H1 (cell line): ENCODE measurements around the gene TARDBP. TPM values are rescaled to one million over a fixed set of nuclear protein-coding genes. Genes with fewer than 3 reads are reported as not detected.

Experiments used
- CTCF ChIA-PET: fragments of 300-600 bp; sonication (Branson Sonifier 250); formaldehyde crosslinking; loops from one replicate; lab custom pipeline; 2021; ENCODE audit not compliant: partially characterized antibody; lab: Charles Lee
- POLR2A ChIA-PET: fragments of 300-600 bp; sonication (Branson Sonifier 250); formaldehyde crosslinking; loops from one replicate; lab custom pipeline; 2021; ENCODE audit warnings: inconsistent platforms; ENCODE audit not compliant: partially characterized antibody; lab: Charles Lee
- DNase-seq, 2 experiments: peaks; one replicate each; pipeline versions ENCODE4 v3.0.0 to v3.0.0-alpha.2; 2010 to 2022; ENCODE audit warnings: low spot score in 2 of 2, low read depth in 1 of 2, mixed read lengths in 1 of 2
- FAIRE-seq: peaks from 2 replicates; lab custom pipeline; 2011; peaks lifted over from hg19 to GRCh38; lab: Jason Lieb, UNC
- H2AFZ ChIP-seq: 2 replicates; pipeline ENCODE4 v1.8.1; 2012; ENCODE audit warnings: low read length, inconsistent platforms
- H2AK5ac ChIP-seq: 2 replicates; pipeline ENCODE4 v1.6.1; 2013; ENCODE audit warnings: low read depth, low read length
- H2BK120ac ChIP-seq: replicated peaks from 2 replicates; pipeline ENCODE3; 2013; ENCODE audit warnings: low read depth, low read length, inconsistent platforms
- H2BK12ac ChIP-seq: 2 replicates; pipeline ENCODE4 v1.6.1; 2013; ENCODE audit warnings: low read depth, low read length
- H2BK15ac ChIP-seq: 2 replicates; pipeline ENCODE4 v1.6.1; 2013; ENCODE audit warnings: low read length
- H2BK20ac ChIP-seq: 2 replicates; pipeline ENCODE4 v1.6.1; 2013; ENCODE audit warnings: low read length
- H2BK5ac ChIP-seq: 2 replicates; pipeline ENCODE4 v1.6.1; 2013; ENCODE audit warnings: low read depth, low read length
- H3K14ac ChIP-seq: 2 replicates; pipeline ENCODE4 v1.6.1; 2013; ENCODE audit warnings: inconsistent platforms; ENCODE audit not compliant: insufficient read length
- H3K18ac ChIP-seq: 2 replicates; pipeline ENCODE4 v1.6.1; 2013; ENCODE audit warnings: low read length; ENCODE audit errors: extremely low read depth
- H3K23ac ChIP-seq: 2 replicates; pipeline ENCODE4 v1.6.1; 2013; ENCODE audit warnings: inconsistent platforms; ENCODE audit not compliant: insufficient read length
- H3K23me2 ChIP-seq: 2 replicates; pipeline ENCODE4 v1.6.1; 2013; ENCODE audit warnings: low read depth, low read length
- H3K27ac ChIP-seq: 2 replicates; pipeline ENCODE4 v1.6.1; 2011; ENCODE audit warnings: low read depth, low read length, inconsistent platforms
- H3K27me3 ChIP-seq, 4 experiments: replicated peaks in 1 of 4; 1 replicate in 1 of 4; 2 replicates in 3 of 4; pipeline versions ENCODE4 v1.6.1 to v1.8.1; 2011 to 2013; ENCODE audit warnings: low read length in 3 of 4, mild to moderate bottlenecking in 3 of 4, inconsistent platforms in 2 of 4, mixed read lengths in 2 of 4, moderate library complexity in 1 of 4; ENCODE audit not compliant: control insufficient read depth in 3 of 4, insufficient read depth in 3 of 4; ENCODE audit errors: extremely low read depth in 1 of 4
- H3K36me3 ChIP-seq, 4 experiments: 2 replicates each; pipeline versions ENCODE4 v1.6.1 to v1.8.1; 2011 to 2013; ENCODE audit warnings: mild to moderate bottlenecking in 4 of 4, low read length in 3 of 4, moderate library complexity in 2 of 4, control low read depth in 1 of 4, inconsistent platforms in 1 of 4; ENCODE audit not compliant: insufficient read depth in 4 of 4, control insufficient read depth in 2 of 4
- H3K4ac ChIP-seq: replicated peaks from 2 replicates; pipeline ENCODE3; 2013; ENCODE audit warnings: low read length, low read depth, mixed read lengths, inconsistent platforms; ENCODE audit not compliant: insufficient read length
- H3K4me1 ChIP-seq, 4 experiments: replicated peaks in 1 of 4; 1 replicate in 1 of 4; 2 replicates in 3 of 4; pipeline versions ENCODE4 v1.6.1 to v1.8.1; 2011 to 2013; ENCODE audit warnings: low read length in 3 of 4, inconsistent platforms in 2 of 4, mixed read lengths in 1 of 4; ENCODE audit not compliant: insufficient read depth in 4 of 4, control insufficient read depth in 3 of 4
- H3K4me2 ChIP-seq, 2 experiments: 2 replicates each; pipeline versions ENCODE4 v1.6.1 to v1.8.1; 2011 to 2013; ENCODE audit warnings: low read depth in 2 of 2, low read length in 2 of 2, control low read depth in 1 of 2, inconsistent platforms in 1 of 2, mild to moderate bottlenecking in 1 of 2; ENCODE audit not compliant: insufficient read depth in 1 of 2
- H3K4me3 ChIP-seq, 4 experiments: fragments of 200-600, 300-600 bp in 1 of 4; sonication (generic), shearing (Covaris generic), sonication (Bioruptor Twin) in 1 of 4; 2 replicates each; pipeline versions ENCODE4 v1.5.1 to v1.8.1; 2011 to 2016; ENCODE audit warnings: low read length in 4 of 4, low read depth in 3 of 4, control low read depth in 2 of 4, inconsistent platforms in 2 of 4, mild to moderate bottlenecking in 2 of 4, mixed read lengths in 1 of 4, moderate library complexity in 1 of 4; ENCODE audit not compliant: insufficient read depth in 2 of 4; ENCODE audit errors: extremely low read depth in 1 of 4
- H3K56ac ChIP-seq: replicated peaks from 2 replicates; pipeline ENCODE3; 2013; ENCODE audit warnings: low read depth, mild to moderate bottlenecking, mixed read lengths, low read length, inconsistent platforms; ENCODE audit not compliant: insufficient read length
- H3K79me1 ChIP-seq: 2 replicates; pipeline ENCODE4 v1.6.1; 2013; ENCODE audit warnings: low read depth, low read length, control low read depth
- H3K79me2 ChIP-seq, 2 experiments: 2 replicates each; pipeline versions ENCODE4 v1.6.1 to v1.8.1; 2012 to 2013; ENCODE audit warnings: low read length in 2 of 2, mild to moderate bottlenecking in 2 of 2, inconsistent platforms in 1 of 2; ENCODE audit not compliant: insufficient read depth in 2 of 2, control insufficient read depth in 1 of 2
- H3K9ac ChIP-seq, 4 experiments: replicated peaks in 1 of 4; 1 replicate in 1 of 4; 2 replicates in 3 of 4; pipeline versions ENCODE4 v1.6.1 to v1.8.1; 2011 to 2013; ENCODE audit warnings: low read depth in 3 of 4, low read length in 3 of 4, control low read depth in 2 of 4, mild to moderate bottlenecking in 2 of 4, moderate library complexity in 2 of 4, inconsistent platforms in 1 of 4; ENCODE audit errors: extremely low read depth in 1 of 4
- H3K9me3 ChIP-seq, 2 experiments: 2 replicates each; pipeline versions ENCODE4 v1.6.1 to v1.8.1; 2012 to 2013; ENCODE audit warnings: mild to moderate bottlenecking in 2 of 2, moderate library complexity in 2 of 2, control low read depth in 1 of 2, inconsistent platforms in 1 of 2, low read depth in 1 of 2, low read length in 1 of 2, mixed read lengths in 1 of 2; ENCODE audit not compliant: insufficient read depth in 2 of 2
- H4K20me1 ChIP-seq, 2 experiments: replicated peaks in 1 of 2; 2 replicates each; pipeline versions ENCODE3 to v1.8.1; 2011 to 2013; ENCODE audit warnings: inconsistent platforms in 2 of 2, low read length in 2 of 2, mild to moderate bottlenecking in 1 of 2; ENCODE audit not compliant: insufficient read depth in 2 of 2, control insufficient read depth in 1 of 2
- H4K5ac ChIP-seq: 2 replicates; pipeline ENCODE4 v1.6.1; 2013; ENCODE audit warnings: low read length, low read depth, mixed read lengths, inconsistent platforms; ENCODE audit not compliant: insufficient read length
- H4K8ac ChIP-seq: 2 replicates; pipeline ENCODE4 v1.8.0; 2013; ENCODE audit warnings: mild to moderate bottlenecking, moderate library complexity, low read length, inconsistent platforms; ENCODE audit not compliant: insufficient read depth; ENCODE audit errors: extremely low read depth
- H4K91ac ChIP-seq: replicated peaks from 2 replicates; pipeline ENCODE3; 2013; ENCODE audit warnings: low read length, mixed read lengths, inconsistent platforms; ENCODE audit not compliant: insufficient read length
- CBX5 ChIP-seq: fragments of 300-800, 300-1000 bp; sonication (generic); IDR thresholded peaks from 2 replicates; pipeline ENCODE4 v1.7.1; 2016; ENCODE audit warnings: antibody characterized with exemption, low read length, low read depth
- CTCF ChIP-seq, 3 experiments: IDR thresholded peaks; 1 replicate in 2 of 3; 2 replicates in 1 of 3; pipeline versions ENCODE4 v1.5.1 to v1.6.1; 2011; ENCODE audit warnings: low read length in 3 of 3, mild to moderate bottlenecking in 3 of 3, inconsistent platforms in 2 of 3, low read depth in 1 of 3, moderate library complexity in 1 of 3; ENCODE audit not compliant: insufficient read depth in 1 of 3; ENCODE audit errors: control extremely low read depth in 1 of 3
- EGR1 ChIP-seq: IDR thresholded peaks from 2 replicates; pipeline ENCODE4 v1.6.1; 2011; ENCODE audit warnings: low read depth, low read length, borderline replicate concordance
- EP300 ChIP-seq, 2 experiments: IDR thresholded peaks; 1 replicate in 1 of 2; 2 replicates in 1 of 2; pipeline ENCODE4 v1.6.1; 2011 to 2012; ENCODE audit warnings: low read depth in 2 of 2, low read length in 2 of 2, mild to moderate bottlenecking in 2 of 2, borderline replicate concordance in 1 of 2, inconsistent platforms in 1 of 2, moderate library complexity in 1 of 2
- EZH2 ChIP-seq: fragments of 200-600 bp; sonication (generic); IDR thresholded peaks from 2 replicates; pipeline ENCODE4 v1.7.1; 2012; ENCODE audit warnings: low read depth, mild to moderate bottlenecking, moderate library complexity, low read length, inconsistent platforms; ENCODE audit not compliant: severe bottlenecking
- KDM5A ChIP-seq: fragments of 200-600 bp; IDR thresholded peaks from 2 replicates; pipeline ENCODE4 v1.7.1; 2012; ENCODE audit warnings: mild to moderate bottlenecking, low read length, inconsistent platforms, mixed read lengths
- PHF8 ChIP-seq: fragments of 200-600 bp; sonication (generic); conservative IDR thresholded peaks from 2 replicates; pipeline ENCODE4 v1.7.1; 2012; ENCODE audit warnings: low read depth, mild to moderate bottlenecking, inconsistent platforms, low read length, moderate library complexity
- WGBS, 2 experiments: shearing (Covaris generic) in 1 of 2; methylation state at CpG; one replicate each; pipeline versions ENCODE4 v1.1.6 to v1.1.7; 2013 to 2015; ENCODE audit warnings: low lambda C conversion rate in 2 of 2, mixed read lengths in 2 of 2, inconsistent platforms in 1 of 2, low coverage in 1 of 2, missing lambda C conversion rate in 1 of 2; ENCODE audit not compliant: insufficient replicate concordance in 2 of 2, insufficient coverage in 1 of 2, insufficient read length in 1 of 2; ENCODE audit errors: extremely low coverage in 1 of 2, missing lambda C conversion rate in 1 of 2; 5-methylcytosine and 5-hydroxymethylcytosine counted together
- polyA plus RNA-seq, 7 experiments: library from polyadenylated mRNA; depleted of rRNA in 3 of 7; stranded (reverse) in 5 of 7; unstranded in 2 of 7; fragments of >200 nt in 5 of 7; fragments of 200-250 nt in 2 of 7; gene quantifications; 1 replicate in 5 of 7; 2 replicates in 1 of 7; 4 replicates in 1 of 7; pipeline versions ENCODE4 v1.2.1 to v1.2.3, GENCODE V29; 2011 to 2013; ENCODE audit warnings: missing spikeins in 2 of 7, mixed read lengths in 2 of 7
- total RNA-seq: library from RNA; stranded (reverse); fragmentation: NEBNext Ultra II Directional; extraction: Animal tissue kit (Norgen Biotek cat#: 25700); gene quantifications from 2 replicates; pipeline ENCODE4 v1.2.1, GENCODE V29; 2021
- TF ChIP-seq, protein P1 (sequence below): IDR thresholded peaks from 2 replicates; pipeline ENCODE4 v1.6.1; 2012; ENCODE audit warnings: low read length, inconsistent platforms

Gene TARDBP
- total and polyA plus RNA-seq, 2 of the 8 experiments (the other 6 are each of a cell fraction or from before 2014, with no cell fraction given) = 144 to 240 TPM

DNA sequence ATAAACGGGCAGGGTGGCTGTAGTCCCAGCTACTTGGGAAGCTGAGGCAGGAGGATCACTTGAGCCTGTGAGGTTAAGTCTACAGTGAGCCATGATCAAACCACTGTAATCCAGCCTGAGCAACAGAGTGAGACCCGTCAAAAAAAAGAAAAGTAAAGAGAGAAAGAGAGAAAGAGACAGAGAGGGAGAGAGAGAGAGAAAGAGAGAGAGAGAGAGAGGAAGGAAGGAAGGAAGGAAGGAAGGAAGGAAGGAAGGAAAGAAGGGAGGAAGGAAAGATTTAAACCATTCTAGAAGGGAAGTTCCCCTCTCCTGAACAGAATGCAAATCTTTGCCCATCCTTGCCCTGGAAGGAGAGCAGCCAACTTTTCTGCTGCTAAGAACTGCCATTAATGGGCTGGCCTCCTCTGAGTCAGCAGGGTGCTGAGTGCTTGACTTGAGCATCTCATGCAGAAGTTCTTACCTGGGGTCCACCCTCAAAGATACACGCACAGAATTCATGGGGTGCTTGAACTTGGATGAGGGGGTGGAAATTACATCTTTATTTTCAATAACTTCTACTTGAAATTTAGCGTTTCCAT lies 24.5 kb upstream of the TARDBP start:
- Histone ChIP-seq H3K23ac (no peak overlapping the region), H4K91ac (no peak overlapping the region), H4K20me1 (no peaks in the 10 kb centered on the region), H3K4me1 (peaks cover 0 to 4% (median 2%) of the 10 kb centered on the region in 4 experiments; a peak in 4 of 7 replicates), H3K4me2 (no peak overlapping the region), H3K9ac (no peak overlapping the region), H3K23me2 (no peaks in the 10 kb centered on the region), H3K4me3 (no peak overlapping the region), H3K79me2 (no peaks in the 10 kb centered on the region), H4K5ac (no peak overlapping the region), H3K27ac (no peak overlapping the region), H3K9me3 (no peaks in the 10 kb centered on the region), H3K56ac (no peak overlapping the region), H2BK15ac (no peak overlapping the region), H3K79me1 (no peaks in the 10 kb centered on the region), H2BK12ac (no peak overlapping the region), H3K36me3 (no peaks in the 10 kb centered on the region), H2AFZ (no peak overlapping the region), H3K27me3 (no peaks in the 10 kb centered on the region), H2BK5ac (no peak overlapping the region), H4K8ac (no peak overlapping the region), H3K14ac (no peak overlapping the region), H2BK120ac (no peak overlapping the region), H2BK20ac (no peak overlapping the region), H3K4ac (no peak overlapping the region), H2AK5ac (no peak overlapping the region), H3K18ac (no peak overlapping the region)
- 84% methylated on average over 4 of the region's 4 CpGs; no CpG with 5 or more reads in 1 of the 2 experiments for WGBS, 2 experiments
- POLR2A ChIA-PET = interaction anchor here (1.0 kb wide), 1 partner anchor 14 kb away, joined by 3 read pairs; no protein-coding TSS in a partner anchor
- no peak for DNase-seq
- no peak for FAIRE-seq
- CTCF ChIA-PET = interaction anchor here (0.6 kb wide), 1 partner anchor 1170 kb away, joined by 3 read pairs; no protein-coding TSS in a partner anchor
- TF ChIP-seq PHF8 = no peak
- TF ChIP-seq EP300 (IDR thresholded peaks at IDR 0.05; ENCODE audit: borderline replicate concordance in 1 of 2, low read depth in 2 of 2, low read length in 2 of 2) = no peak
- TF ChIP-seq, protein P1, sequence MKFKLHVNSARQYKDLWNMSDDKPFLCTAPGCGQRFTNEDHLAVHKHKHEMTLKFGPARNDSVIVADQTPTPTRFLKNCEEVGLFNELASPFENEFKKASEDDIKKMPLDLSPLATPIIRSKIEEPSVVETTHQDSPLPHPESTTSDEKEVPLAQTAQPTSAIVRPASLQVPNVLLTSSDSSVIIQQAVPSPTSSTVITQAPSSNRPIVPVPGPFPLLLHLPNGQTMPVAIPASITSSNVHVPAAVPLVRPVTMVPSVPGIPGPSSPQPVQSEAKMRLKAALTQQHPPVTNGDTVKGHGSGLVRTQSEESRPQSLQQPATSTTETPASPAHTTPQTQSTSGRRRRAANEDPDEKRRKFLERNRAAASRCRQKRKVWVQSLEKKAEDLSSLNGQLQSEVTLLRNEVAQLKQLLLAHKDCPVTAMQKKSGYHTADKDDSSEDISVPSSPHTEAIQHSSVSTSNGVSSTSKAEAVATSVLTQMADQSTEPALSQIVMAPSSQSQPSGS = no peak
- no peak for TF ChIP-seq EGR1
- TF ChIP-seq EZH2 = no peak
- TF ChIP-seq KDM5A = no peak
- no peak for TF ChIP-seq CTCF (IDR thresholded peaks at IDR 0.05; ENCODE audit: control extremely low read depth in 1 of 3, insufficient read depth in 1 of 3, low read depth in 1 of 3, low read length in 3 of 3)
- TF ChIP-seq CBX5 = no peak
